ENCODE measurements around the gene PPTC7.
"Not testable (repeated sequence)": the region's sequence is repeated elsewhere in the genome, so short reads cannot be mapped to it uniquely, and the experiment has no call there.

PPTC7 gene

GRCh38 chr12:110582276-110583136 lies 612 bp downstream of the PPTC7 start:
- no peak for DNase-seq

- no peak for DNase-seq
Measured at GRCh38 chr12:110581931-110582275, 1.2 kb downstream of the PPTC7 start.

GRCh38 chr12:110579535-110580253 lies 3.4 kb downstream of the PPTC7 start:
- no peak for DNase-seq

GRCh38 chr12:110578694-110579534 lies 4.2 kb downstream of the PPTC7 start:
- no peak for DNase-seq

- DNase-seq: no peak
Measured at GRCh38 chr12:110577864-110578693, 5.0 kb downstream of the PPTC7 start.

GRCh38 chr12:110576504-110576903 lies 6.6 kb downstream of the PPTC7 start:
- DNase-seq: no peak

- no peak for DNase-seq
Measured at GRCh38 chr12:110575326-110575725, 7.8 kb downstream of the PPTC7 start.

- not testable (repeated sequence) for DNase-seq
Measured at GRCh38 chr12:110574717-110575230, 8.3 kb downstream of the PPTC7 start.

- no peak for DNase-seq
Measured at GRCh38 chr12:110574044-110574443, 9.1 kb downstream of the PPTC7 start.

- DNase-seq: not testable (repeated sequence)
Measured at GRCh38 chr12:110570798-110571197, 12.3 kb downstream of the PPTC7 start.

- DNase-seq: not testable (repeated sequence)
Measured at GRCh38 chr12:110569838-110570237, 13.3 kb downstream of the PPTC7 start.

GRCh38 chr12:110568752-110569151 lies 14.4 kb downstream of the PPTC7 start:
- no peak for DNase-seq

- no peak for DNase-seq
Measured at GRCh38 chr12:110566993-110567392, 16.1 kb downstream of the PPTC7 start.

- DNase-seq: no peak
Measured at GRCh38 chr12:110565894-110566871, 16.9 kb downstream of the PPTC7 start.

GRCh38 chr12:110564471-110564991 lies 18.6 kb downstream of the PPTC7 start:
- DNase-seq: no peak

GRCh38 chr12:110563702-110564470 lies 19.2 kb downstream of the PPTC7 start:
- DNase-seq: no peak

- not testable (repeated sequence) for DNase-seq
Measured at GRCh38 chr12:110562386-110562785, 20.7 kb downstream of the PPTC7 start.

- no peak for DNase-seq
Measured at GRCh38 chr12:110561471-110562201, 21.5 kb downstream of the PPTC7 start.

- DNase-seq: no peak
Measured at GRCh38 chr12:110560946-110561345, 22.2 kb downstream of the PPTC7 start.
